GM23338 (cell line): ENCODE data around the gene SLC23A1. TPM values are rescaled to one million over a fixed set of nuclear protein-coding genes. Genes with fewer than 3 reads are reported as not detected.

Experiments
- ATAC-seq: fragments of 200-7000 bp; cut with Tn5 transposase; 3 replicates; pipeline ENCODE4 v1.9.1; 2020
- DNase-seq: peaks from one replicate; pipeline ENCODE4 v3.0.0-alpha.2; 2015; ENCODE audit warnings: low spot score
- H2AFZ ChIP-seq: fragments of 200-600 bp; sonication (generic); 2 replicates; pipeline ENCODE4 v1.8.0; 2016; ENCODE audit warnings: antibody characterized with exemption, mild to moderate bottlenecking, moderate library complexity
- H3F3A ChIP-seq: fragments of 200-600 bp; sonication (generic); replicated peaks from 2 replicates; pipeline ENCODE4 v1.8.0; 2017; ENCODE audit warnings: antibody characterized with exemption, mixed run types, low read depth
- H3K27ac ChIP-seq: fragments of 200-600 bp; sonication (generic); 2 replicates; pipeline ENCODE4 v1.6.1; 2016; ENCODE audit warnings: low read depth
- H3K27me3 ChIP-seq: fragments of 200-600 bp; sonication (generic); 2 replicates; pipeline ENCODE4 v1.8.0; 2016; ENCODE audit warnings: mild to moderate bottlenecking, mixed run types, moderate library complexity; ENCODE audit not compliant: insufficient read depth
- H3K36me3 ChIP-seq: fragments of 200-600 bp; sonication (generic); 2 replicates; pipeline ENCODE4 v1.8.0; 2016; ENCODE audit warnings: mild to moderate bottlenecking; ENCODE audit not compliant: insufficient read depth
- H3K4me1 ChIP-seq: fragments of 200-600 bp; sonication (generic); 2 replicates; pipeline ENCODE4 v1.8.0; 2016; ENCODE audit warnings: mild to moderate bottlenecking, moderate library complexity; ENCODE audit not compliant: insufficient read depth
- H3K4me2 ChIP-seq: fragments of 200-600 bp; sonication (generic); 2 replicates; pipeline ENCODE4 v1.7.1; 2017; ENCODE audit warnings: mixed run types
- H3K4me3 ChIP-seq: fragments of 200-600 bp; sonication (generic); 2 replicates; pipeline ENCODE4 v1.6.1; 2016; ENCODE audit warnings: mixed run types
- H3K79me2 ChIP-seq: fragments of 200-600 bp; sonication (generic); replicated peaks from 2 replicates; pipeline ENCODE4 v1.8.0; 2017; ENCODE audit warnings: mild to moderate bottlenecking; ENCODE audit not compliant: insufficient read depth
- H3K9me2 ChIP-seq: fragments of 200-600 bp; sonication (generic); 2 replicates; pipeline ENCODE4 v1.8.0; 2017; ENCODE audit not compliant: insufficient read depth
- H4K20me1 ChIP-seq: fragments of 200-600 bp; sonication (generic); replicated peaks from 2 replicates; pipeline ENCODE4 v1.8.0; 2017; ENCODE audit warnings: mild to moderate bottlenecking; ENCODE audit not compliant: insufficient read depth
- H3K27ac Mint-ChIP-seq: 2 replicates; pipeline ENCODE4 v1.8.0; 2020; ENCODE audit warnings: inconsistent platforms, mild to moderate bottlenecking, moderate library complexity, mixed read lengths
- H3K27me3 Mint-ChIP-seq: 3 replicates; pipeline ENCODE4 v1.8.0; 2022; ENCODE audit warnings: low read depth, mild to moderate bottlenecking, moderate library complexity, mixed read lengths, inconsistent platforms; ENCODE audit not compliant: insufficient read depth, poor library complexity
- H3K36me3 Mint-ChIP-seq: 3 replicates; pipeline ENCODE4 v1.8.0; 2021; ENCODE audit warnings: low read depth, mild to moderate bottlenecking, inconsistent platforms, moderate library complexity, mixed read lengths
- H3K4me1 Mint-ChIP-seq: 3 replicates; pipeline ENCODE4 v1.8.0; 2020; ENCODE audit warnings: mild to moderate bottlenecking, inconsistent platforms, mixed read lengths
- H3K4me3 Mint-ChIP-seq: 3 replicates; pipeline ENCODE4 v1.8.0; 2021; ENCODE audit warnings: moderate library complexity, mild to moderate bottlenecking, inconsistent platforms, mixed read lengths
- H3K9me3 Mint-ChIP-seq: 3 replicates; pipeline ENCODE4 v1.8.0; 2020; ENCODE audit warnings: moderate library complexity, mild to moderate bottlenecking, inconsistent platforms, mixed read lengths
- CREB1 ChIP-seq: fragments of 250-450 bp; sonication (Bioruptor Pico); IDR thresholded peaks from 2 replicates; pipeline ENCODE4 v1.5.0; 2020; ENCODE audit warnings: low read depth, mild to moderate bottlenecking, moderate library complexity
- ETS1 ChIP-seq: IDR thresholded peaks from 2 replicates; pipeline ENCODE4 v1.6.1; 2016; ENCODE audit warnings: antibody characterized with exemption
- EZH2 ChIP-seq: fragments of 200-600 bp; sonication (generic); IDR thresholded peaks from one replicate; pipeline ENCODE4 v1.8.0; 2017; ENCODE audit warnings: antibody characterized with exemption, mild to moderate bottlenecking, low read depth; ENCODE audit not compliant: unreplicated experiment
- EZH2phosphoT487 ChIP-seq: fragments of 200-600 bp; sonication (generic); IDR thresholded peaks from one replicate; pipeline ENCODE4 v1.8.1; 2018; ENCODE audit warnings: antibody characterized with exemption; ENCODE audit not compliant: unreplicated experiment
- JUNB ChIP-seq: IDR thresholded peaks from one replicate; pipeline ENCODE4 v1.6.1; 2016; ENCODE audit warnings: antibody characterized with exemption; ENCODE audit not compliant: unreplicated experiment
- NANOG ChIP-seq: IDR thresholded peaks from 2 replicates; pipeline ENCODE4 v1.6.1; 2016; ENCODE audit warnings: antibody characterized with exemption, borderline replicate concordance
- POLR2AphosphoS5 ChIP-seq: IDR thresholded peaks from 2 replicates; pipeline ENCODE4 v1.6.1; 2016; ENCODE audit warnings: antibody characterized with exemption, low read depth
- REST ChIP-seq: IDR thresholded peaks from one replicate; pipeline ENCODE4 v1.6.1; 2018; ENCODE audit warnings: antibody characterized with exemption; ENCODE audit not compliant: unreplicated experiment
- STAT1 ChIP-seq: IDR thresholded peaks from one replicate; pipeline ENCODE4 v1.6.1; 2016; ENCODE audit warnings: antibody characterized with exemption; ENCODE audit not compliant: unreplicated experiment
- ZNF114 ChIP-seq: fragments of 250-450 bp; sonication (Bioruptor Pico); IDR thresholded peaks from 2 replicates; pipeline ENCODE4 v1.5.0; 2020; ENCODE audit warnings: mild to moderate bottlenecking, moderate library complexity
- ZNF331 ChIP-seq: fragments of 250-450 bp; sonication (Bioruptor Pico); IDR thresholded peaks from 2 replicates; pipeline ENCODE4 v1.5.0; 2020; ENCODE audit warnings: low read depth, mild to moderate bottlenecking, moderate library complexity
- polyA plus RNA-seq: library from polyadenylated mRNA; unstranded; fragments of >200 nt; fragmentation: Nextera tagmentation; extraction: Ambion mirVana; gene quantifications from 2 replicates; pipeline ENCODE4 v1.2.1, GENCODE V29; 2016
- total RNA-seq: library from RNA; depleted of rRNA; stranded (reverse); fragments of >200 nt; shearing (Covaris generic); gene quantifications from 2 replicates; pipeline ENCODE4 v1.2.3, GENCODE V29; 2014
- TF ChIP-seq, protein P1 (sequence below), 2 experiments: fragments of 200-600 bp in 1 of 2; sonication (generic) in 1 of 2; conservative IDR thresholded peaks; 2 replicates each; pipeline versions ENCODE4 v1.5.1 to v1.6.1; 2016 to 2017; ENCODE audit warnings: antibody characterized with exemption in 2 of 2, low read depth in 2 of 2, mild to moderate bottlenecking in 2 of 2, moderate library complexity in 1 of 2
- TF ChIP-seq, protein P2 (sequence below): fragments of 250-450 bp; sonication (Bioruptor Pico); IDR thresholded peaks from 2 replicates; pipeline ENCODE4 v1.5.0; 2020; ENCODE audit warnings: mild to moderate bottlenecking, moderate library complexity

SLC23A1 gene
- total and polyA plus RNA-seq, 2 experiments from 2014 or later = 0.29 TPM; not detected in 1

DNA sequence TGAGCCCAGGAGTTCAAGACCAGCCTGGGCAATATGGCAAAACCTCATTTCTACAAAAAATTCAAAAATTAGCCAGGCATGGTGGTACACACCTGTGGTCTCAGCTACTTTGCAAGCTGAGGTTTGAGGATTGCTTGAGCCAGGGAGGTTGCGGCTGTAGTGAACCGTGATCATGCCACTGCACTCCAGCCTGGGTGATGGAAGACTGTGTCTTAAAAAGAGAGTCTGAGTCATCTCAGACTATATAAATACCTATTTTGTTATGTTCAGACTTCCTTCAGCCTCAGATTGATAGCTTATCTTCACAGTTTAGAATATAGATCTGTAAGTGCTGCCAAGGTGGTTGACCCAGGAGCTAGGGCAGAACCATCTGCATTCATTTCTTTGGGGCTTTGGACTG is 43.0 kb downstream of the SLC23A1 start:
- Histone ChIP-seq H3F3A (peaks cover 18% of the 10 kb centered on the region; the same call in 1 of the 2 replicates), H3K27ac (no peak overlapping the region), H3K4me3 (no peak overlapping the region), H2AFZ (no peak overlapping the region), H3K4me2 (no peak overlapping the region), H3K27me3 (no peaks in the 10 kb centered on the region), H4K20me1 (peaks cover 26% of the 10 kb centered on the region), H3K36me3 (no peaks in the 10 kb centered on the region; the same call in 1 of the 2 replicates), H3K79me2 (peaks cover 28% of the 10 kb centered on the region), H3K9me2 (peaks cover 4% of the 10 kb centered on the region; the same call in 1 of the 2 replicates), H3K4me1 (peaks cover 8% of the 10 kb centered on the region)
- no peak for ATAC-seq
- H3K27me3 Mint-ChIP-seq = peaks cover 29% of the 10 kb centered on the region
- H3K4me1 Mint-ChIP-seq = peaks cover 26% of the 10 kb centered on the region
- no peak for DNase-seq
- no peak overlapping the region for H3K4me3 Mint-ChIP-seq
- TF ChIP-seq STAT1 = no peak
- no peak for TF ChIP-seq NANOG
- TF ChIP-seq EZH2phosphoT487 = no peak
- no peak for TF ChIP-seq ZNF114 (CRISPR knock-in tag)
- TF ChIP-seq CREB1 (CRISPR knock-in tag) = no peak
- TF ChIP-seq ETS1 = no peak
- TF ChIP-seq, protein P1, sequence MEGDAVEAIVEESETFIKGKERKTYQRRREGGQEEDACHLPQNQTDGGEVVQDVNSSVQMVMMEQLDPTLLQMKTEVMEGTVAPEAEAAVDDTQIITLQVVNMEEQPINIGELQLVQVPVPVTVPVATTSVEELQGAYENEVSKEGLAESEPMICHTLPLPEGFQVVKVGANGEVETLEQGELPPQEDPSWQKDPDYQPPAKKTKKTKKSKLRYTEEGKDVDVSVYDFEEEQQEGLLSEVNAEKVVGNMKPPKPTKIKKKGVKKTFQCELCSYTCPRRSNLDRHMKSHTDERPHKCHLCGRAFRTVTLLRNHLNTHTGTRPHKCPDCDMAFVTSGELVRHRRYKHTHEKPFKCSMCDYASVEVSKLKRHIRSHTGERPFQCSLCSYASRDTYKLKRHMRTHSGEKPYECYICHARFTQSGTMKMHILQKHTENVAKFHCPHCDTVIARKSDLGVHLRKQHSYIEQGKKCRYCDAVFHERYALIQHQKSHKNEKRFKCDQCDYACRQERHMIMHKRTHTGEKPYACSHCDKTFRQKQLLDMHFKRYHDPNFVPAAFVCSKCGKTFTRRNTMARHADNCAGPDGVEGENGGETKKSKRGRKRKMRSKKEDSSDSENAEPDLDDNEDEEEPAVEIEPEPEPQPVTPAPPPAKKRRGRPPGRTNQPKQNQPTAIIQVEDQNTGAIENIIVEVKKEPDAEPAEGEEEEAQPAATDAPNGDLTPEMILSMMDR (conservative IDR thresholded peaks at IDR 0.05; ENCODE audit: low read depth in 2 of 2) = no peak
- TF ChIP-seq EZH2 = no peak
- TF ChIP-seq ZNF331 (CRISPR knock-in tag) = no peak
- TF ChIP-seq, protein P2, sequence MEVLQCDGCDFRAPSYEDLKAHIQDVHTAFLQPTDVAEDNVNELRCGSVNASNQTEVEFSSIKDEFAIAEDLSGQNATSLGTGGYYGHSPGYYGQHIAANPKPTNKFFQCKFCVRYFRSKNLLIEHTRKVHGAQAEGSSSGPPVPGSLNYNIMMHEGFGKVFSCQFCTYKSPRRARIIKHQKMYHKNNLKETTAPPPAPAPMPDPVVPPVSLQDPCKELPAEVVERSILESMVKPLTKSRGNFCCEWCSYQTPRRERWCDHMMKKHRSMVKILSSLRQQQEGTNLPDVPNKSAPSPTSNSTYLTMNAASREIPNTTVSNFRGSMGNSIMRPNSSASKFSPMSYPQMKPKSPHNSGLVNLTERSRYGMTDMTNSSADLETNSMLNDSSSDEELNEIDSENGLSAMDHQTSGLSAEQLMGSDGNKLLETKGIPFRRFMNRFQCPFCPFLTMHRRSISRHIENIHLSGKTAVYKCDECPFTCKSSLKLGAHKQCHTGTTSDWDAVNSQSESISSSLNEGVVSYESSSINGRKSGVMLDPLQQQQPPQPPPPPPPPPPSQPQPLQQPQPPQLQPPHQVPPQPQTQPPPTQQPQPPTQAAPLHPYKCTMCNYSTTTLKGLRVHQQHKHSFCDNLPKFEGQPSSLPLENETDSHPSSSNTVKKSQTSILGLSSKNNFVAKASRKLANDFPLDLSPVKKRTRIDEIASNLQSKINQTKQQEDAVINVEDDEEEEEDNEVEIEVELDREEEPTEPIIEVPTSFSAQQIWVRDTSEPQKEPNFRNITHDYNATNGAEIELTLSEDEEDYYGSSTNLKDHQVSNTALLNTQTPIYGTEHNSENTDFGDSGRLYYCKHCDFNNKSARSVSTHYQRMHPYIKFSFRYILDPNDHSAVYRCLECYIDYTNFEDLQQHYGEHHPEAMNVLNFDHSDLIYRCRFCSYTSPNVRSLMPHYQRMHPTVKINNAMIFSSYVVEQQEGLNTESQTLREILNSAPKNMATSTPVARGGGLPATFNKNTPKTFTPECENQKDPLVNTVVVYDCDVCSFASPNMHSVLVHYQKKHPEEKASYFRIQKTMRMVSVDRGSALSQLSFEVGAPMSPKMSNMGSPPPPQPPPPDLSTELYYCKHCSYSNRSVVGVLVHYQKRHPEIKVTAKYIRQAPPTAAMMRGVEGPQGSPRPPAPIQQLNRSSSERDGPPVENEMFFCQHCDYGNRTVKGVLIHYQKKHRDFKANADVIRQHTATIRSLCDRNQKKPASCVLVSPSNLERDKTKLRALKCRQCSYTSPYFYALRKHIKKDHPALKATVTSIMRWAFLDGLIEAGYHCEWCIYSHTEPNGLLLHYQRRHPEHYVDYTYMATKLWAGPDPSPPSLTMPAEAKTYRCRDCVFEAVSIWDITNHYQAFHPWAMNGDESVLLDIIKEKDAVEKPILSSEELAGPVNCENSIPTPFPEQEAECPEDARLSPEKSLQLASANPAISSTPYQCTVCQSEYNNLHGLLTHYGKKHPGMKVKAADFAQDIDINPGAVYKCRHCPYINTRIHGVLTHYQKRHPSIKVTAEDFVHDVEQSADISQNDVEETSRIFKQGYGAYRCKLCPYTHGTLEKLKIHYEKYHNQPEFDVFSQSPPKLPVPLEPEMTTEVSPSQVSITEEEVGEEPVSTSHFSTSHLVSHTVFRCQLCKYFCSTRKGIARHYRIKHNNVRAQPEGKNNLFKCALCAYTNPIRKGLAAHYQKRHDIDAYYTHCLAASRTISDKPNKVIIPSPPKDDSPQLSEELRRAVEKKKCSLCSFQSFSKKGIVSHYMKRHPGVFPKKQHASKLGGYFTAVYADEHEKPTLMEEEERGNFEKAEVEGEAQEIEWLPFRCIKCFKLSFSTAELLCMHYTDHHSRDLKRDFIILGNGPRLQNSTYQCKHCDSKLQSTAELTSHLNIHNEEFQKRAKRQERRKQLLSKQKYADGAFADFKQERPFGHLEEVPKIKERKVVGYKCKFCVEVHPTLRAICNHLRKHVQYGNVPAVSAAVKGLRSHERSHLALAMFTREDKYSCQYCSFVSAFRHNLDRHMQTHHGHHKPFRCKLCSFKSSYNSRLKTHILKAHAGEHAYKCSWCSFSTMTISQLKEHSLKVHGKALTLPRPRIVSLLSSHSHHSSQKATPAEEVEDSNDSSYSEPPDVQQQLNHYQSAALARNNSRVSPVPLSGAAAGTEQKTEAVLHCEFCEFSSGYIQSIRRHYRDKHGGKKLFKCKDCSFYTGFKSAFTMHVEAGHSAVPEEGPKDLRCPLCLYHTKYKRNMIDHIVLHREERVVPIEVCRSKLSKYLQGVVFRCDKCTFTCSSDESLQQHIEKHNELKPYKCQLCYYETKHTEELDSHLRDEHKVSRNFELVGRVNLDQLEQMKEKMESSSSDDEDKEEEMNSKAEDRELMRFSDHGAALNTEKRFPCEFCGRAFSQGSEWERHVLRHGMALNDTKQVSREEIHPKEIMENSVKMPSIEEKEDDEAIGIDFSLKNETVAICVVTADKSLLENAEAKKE (CRISPR knock-in tag) = no peak
- no peak for TF ChIP-seq POLR2AphosphoS5
- TF ChIP-seq REST = no peak
- no peak for TF ChIP-seq JUNB
- no peak overlapping the region for H3K27ac Mint-ChIP-seq
- H3K36me3 Mint-ChIP-seq = peaks cover 15% of the 10 kb centered on the region
- H3K9me3 Mint-ChIP-seq = no peaks in the 10 kb centered on the region; the same call in 2 of the 3 replicates
